Adrenal gland (tissue), 12 donors: ENCODE data around the gene EHD4. TPM values are rescaled to one million over a fixed set of nuclear protein-coding genes. Genes with fewer than 3 reads are reported as not detected.

Source experiments
- DNase-seq, 7 donors: peaks; one replicate each; pipeline ENCODE4 v3.0.0-alpha.2; 2019 to 2020
- H3K27ac ChIP-seq, 5 donors: fragments of 200-600 bp; sonication (generic) in 4 of 5; 1 replicate in 3 of 5; 2 replicates in 2 of 5; pipeline versions ENCODE4 v1.5.1 to v1.8.0; 2016 to 2020; ENCODE audit warnings: mild to moderate bottlenecking in 1 of 5
- H3K27me3 ChIP-seq: fragments of 200-600 bp; 2 replicates; pipeline ENCODE4 v1.8.0; 2021
- H3K36me3 ChIP-seq, 2 donors: fragments of 200-600 bp; replicated peaks in 1 of 2; 1 replicate in 1 of 2; 2 replicates in 1 of 2; pipeline versions ENCODE4 v1.5.1 to v1.8.0; 2018 to 2022
- H3K4me1 ChIP-seq, 2 donors: fragments of 200-600 bp; replicated peaks in 1 of 2; 1 replicate in 1 of 2; 2 replicates in 1 of 2; pipeline versions ENCODE4 v1.5.1 to v1.8.0; 2018 to 2021
- H3K4me3 ChIP-seq, 4 donors: fragments of 200-600 bp; sonication (generic) in 3 of 4; one replicate each; pipeline ENCODE4 v1.5.1; 2016 to 2018
- H3K9me3 ChIP-seq, 3 donors: fragments of 200-600 bp; sonication (generic) in 1 of 3; replicated peaks in 1 of 3; 1 replicate in 2 of 3; 2 replicates in 1 of 3; pipeline versions ENCODE4 v1.5.1 to v1.8.0; 2016 to 2021
- CTCF ChIP-seq, 6 experiments: fragments of 450-650 bp in 4 of 6; fragments of 200-600 bp in 2 of 6; sonication (generic) in 1 of 6; IDR thresholded peaks; 1 replicate in 5 of 6; 2 replicates in 1 of 6; pipeline versions ENCODE4 v1.5.1 to v1.8.0; 2016 to 2021; ENCODE audit warnings: antibody characterized with exemption in 6 of 6, mild to moderate bottlenecking in 2 of 6, moderate library complexity in 1 of 6
- POLR2A ChIP-seq, 2 donors: fragments of 450-650 bp; IDR thresholded peaks; one replicate each; pipeline ENCODE4 v1.6.1; 2017; ENCODE audit warnings: antibody characterized with exemption in 2 of 2, mild to moderate bottlenecking in 2 of 2, moderate library complexity in 1 of 2
- WGBS, 4 donors: extraction: QIAGEN DNeasy Blood & Tissue Kit in 2 of 4; methylation state at CpG; one replicate each; pipeline versions ENCODE4 v1.1.5 to v1.1.7; 2013 to 2017; 5-methylcytosine and 5-hydroxymethylcytosine counted together
- intact Hi-C, 2 donors: fragments of 100-400 bp; cut with DNase I; formaldehyde crosslinking; loops; one replicate each; pipeline versions ENCODE4 v1.14.1 to v1.15.0; 2022 to 2023
- polyA plus RNA-seq, 3 donors: library from polyadenylated mRNA; stranded (reverse); fragments of 200-250 nt in 2 of 3; fragments of 350-450 nt in 1 of 3; fragmentation: Illumina TruSeq in 1 of 3; extraction: RNeasy Lipid Tissue Mini Kit (QIAGEN cat#74804) in 1 of 3; gene quantifications; one replicate each; pipeline ENCODE4 v1.2.3, GENCODE V29; 2013 to 2014
- total RNA-seq, 9 donors: library from RNA; depleted of rRNA in 4 of 9; stranded (reverse); fragments of >200 nt in 4 of 9; fragments of 120-200 nt in 1 of 9; fragmentation: NEBNext Ultra II Directional in 1 of 9; extraction: Animal tissue kit (Norgen Biotek cat#: 25700) in 1 of 9; gene quantifications; one replicate each; pipeline versions ENCODE4 v1.1.0 to v1.2.4, GENCODE V29; 2013 to 2023
- donor health status: healthy with polysubstance abuse.
- donor health status: Bipolar disorder and iron deficiency.
- donor health status: DM: yes; HTN: yes; CAD: no.
- donor health status: DM: no; HTN: no; CAD: no.
- donor health status: DM: no; HTN: no; CAD: no.
- donor health status: DM: yes; HTN: yes; CAD: no.

Gene EHD4
- total and polyA plus RNA-seq, 12 donors, result 2.0 to 17.0 (median 11.5) TPM

GRCh38 chr15:41977757-41978383 lies 5.5 kb upstream of the EHD4 start:
- H3K36me3 ChIP-seq, result no peaks in the 10 kb centered on the region
- H3K9me3 ChIP-seq, result no peaks in the 10 kb centered on the region
- no peak overlapping the region for H3K27ac ChIP-seq
- intact Hi-C loops, result loop anchor here in 1 of 2 donors (10.0 kb wide), 1 partner anchor 53 kb away; no protein-coding TSS in a partner anchor
- no peaks in the 10 kb centered on the region for H3K27me3 ChIP-seq
- TF ChIP-seq CTCF (IDR thresholded peaks at IDR 0.05), result no peak
- TF ChIP-seq POLR2A (IDR thresholded peaks at IDR 0.05), result no peak
- H3K4me1 ChIP-seq, result peaks cover 0 to 4% of the 10 kb centered on the region in 2 donors
- 76 to 82% (median 79%) methylated on average over 6 of the region's 6 CpGs for WGBS, 4 donors
- peak in 1 of 7 donors; percentile 31 for DNase-seq
- no peak overlapping the region for H3K4me3 ChIP-seq

GRCh38 chr15:41975669-41976068 lies 3.3 kb upstream of the EHD4 start:
- no peak for TF ChIP-seq CTCF (IDR thresholded peaks at IDR 0.05)
- H3K4me1 ChIP-seq, result peaks cover 0 to 5% of the 10 kb centered on the region in 2 donors
- H3K9me3 ChIP-seq, result no peaks in the 10 kb centered on the region
- intact Hi-C loops, result loop anchor here in 1 of 2 donors (10.0 kb wide), 1 partner anchor 51 kb away; no protein-coding TSS in a partner anchor
- H3K4me3 ChIP-seq, result no peak overlapping the region
- H3K36me3 ChIP-seq, result no peaks in the 10 kb centered on the region
- no peaks in the 10 kb centered on the region for H3K27me3 ChIP-seq
- H3K27ac ChIP-seq, result no peak overlapping the region
- DNase-seq, result peak in 2 of 7 donors; percentile 3 to 18
- 50 to 55% (median 52%) methylated on average over 2 of the region's 2 CpGs for WGBS, 4 donors

- Histone ChIP-seq H3K4me1 (peaks cover 0 to 12% of the 10 kb centered on the region in 2 donors), H3K27ac (no peak overlapping the region), H3K27me3 (no peaks in the 10 kb centered on the region), H3K36me3 (no peaks in the 10 kb centered on the region), H3K4me3 (no peak overlapping the region), H3K9me3 (no peaks in the 10 kb centered on the region)
- WGBS, 4 donors, result 87 to 97% (median 89%) methylated on average over 1 of the region's 1 CpG
- TF ChIP-seq POLR2A (IDR thresholded peaks at IDR 0.05), result no peak
- no peak for TF ChIP-seq CTCF (IDR thresholded peaks at IDR 0.05)
- intact Hi-C loops, result loop anchor here in 1 of 2 donors (10.0 kb wide), 1 partner anchor 49 kb away; no protein-coding TSS in a partner anchor
- DNase-seq, result no peak
Measured at GRCh38 chr15:41974041-41974440, 1.7 kb upstream of the EHD4 start.

GRCh38 chr15:41971895-41972252 lies 483 bp downstream of the EHD4 start:
- peaks cover 0 to 20% of the 10 kb centered on the region in 2 donors for H3K4me1 ChIP-seq
- TF ChIP-seq CTCF (IDR thresholded peaks at IDR 0.05) (no peak), POLR2A (IDR thresholded peaks at IDR 0.05) (no peak)
- intact Hi-C loops, result loop anchor here in 1 of 2 donors (10.0 kb wide), 1 partner anchor 47 kb away; no protein-coding TSS in a partner anchor

More at GRCh38 chr15:41971895-41972252, 483 bp downstream of the EHD4 start:
- H3K9me3 ChIP-seq, result no peaks in the 10 kb centered on the region
- no peaks in the 10 kb centered on the region for H3K36me3 ChIP-seq
- 0 to 2% (median 1%) methylated on average over 7 to 46 of the region's 46 CpGs for WGBS, 4 donors
- H3K4me3 ChIP-seq, result peak overlapping the region; percentile 29 to 68 (median 50)
- no peaks in the 10 kb centered on the region for H3K27me3 ChIP-seq
- peak in 3 of 7 donors; percentile 14 to 52 (median 42) for DNase-seq
- H3K27ac ChIP-seq, result peak overlapping the region in 4 of 5 donors; percentile 75 to 87 (median 79)
